ENCODE data around the gene TRIM33.
"Not testable (repeated sequence)": the region's sequence is repeated elsewhere in the genome, so short reads cannot be mapped to it uniquely, and the experiment has no call there.

DNA sequence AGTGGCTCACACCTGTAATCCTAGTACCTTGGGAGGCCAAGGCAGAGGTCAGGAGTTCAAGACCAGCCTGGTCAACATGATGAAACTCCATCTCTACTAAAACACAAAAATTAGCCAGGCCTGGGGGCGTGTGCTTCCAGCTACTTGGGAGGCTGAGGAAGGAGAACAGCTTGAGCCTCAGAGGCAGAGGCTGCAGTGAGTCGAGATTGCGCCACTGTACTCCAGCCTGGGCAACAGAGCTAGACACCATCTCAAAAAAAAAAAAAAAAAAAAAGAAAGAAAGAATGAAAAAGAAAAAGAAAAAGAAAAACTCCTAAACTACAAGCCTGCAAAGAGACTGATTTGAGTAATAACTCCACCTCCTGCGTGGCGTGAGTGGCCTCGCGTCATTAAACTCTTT, 92.1 kb downstream of the TRIM33 start:
- TF ChIP-seq FOSL2 (IDR thresholded peaks at IDR 0.05); FOSL2 (CRISPR knock-in tag; IDR thresholded peaks at IDR 0.05); POLR2A (IDR thresholded peaks at IDR 0.05; ENCODE audit: low read length); RAD21 (conservative IDR thresholded peaks at IDR 0.05 in 1 of 2, IDR thresholded peaks at IDR 0.05 in 1 of 2); NFE2L2 (conservative IDR thresholded peaks at IDR 0.05; ENCODE audit: low read length); EP300 (IDR thresholded peaks at IDR 0.05); RFX5 (IDR thresholded peaks at IDR 0.05); CHD2 (IDR thresholded peaks at IDR 0.05; ENCODE audit: low read length, partially characterized antibody); ZNF302 (CRISPR knock-in tag; IDR thresholded peaks at IDR 0.05): not testable (repeated sequence)
- TF ChIP-seq, protein P1, sequence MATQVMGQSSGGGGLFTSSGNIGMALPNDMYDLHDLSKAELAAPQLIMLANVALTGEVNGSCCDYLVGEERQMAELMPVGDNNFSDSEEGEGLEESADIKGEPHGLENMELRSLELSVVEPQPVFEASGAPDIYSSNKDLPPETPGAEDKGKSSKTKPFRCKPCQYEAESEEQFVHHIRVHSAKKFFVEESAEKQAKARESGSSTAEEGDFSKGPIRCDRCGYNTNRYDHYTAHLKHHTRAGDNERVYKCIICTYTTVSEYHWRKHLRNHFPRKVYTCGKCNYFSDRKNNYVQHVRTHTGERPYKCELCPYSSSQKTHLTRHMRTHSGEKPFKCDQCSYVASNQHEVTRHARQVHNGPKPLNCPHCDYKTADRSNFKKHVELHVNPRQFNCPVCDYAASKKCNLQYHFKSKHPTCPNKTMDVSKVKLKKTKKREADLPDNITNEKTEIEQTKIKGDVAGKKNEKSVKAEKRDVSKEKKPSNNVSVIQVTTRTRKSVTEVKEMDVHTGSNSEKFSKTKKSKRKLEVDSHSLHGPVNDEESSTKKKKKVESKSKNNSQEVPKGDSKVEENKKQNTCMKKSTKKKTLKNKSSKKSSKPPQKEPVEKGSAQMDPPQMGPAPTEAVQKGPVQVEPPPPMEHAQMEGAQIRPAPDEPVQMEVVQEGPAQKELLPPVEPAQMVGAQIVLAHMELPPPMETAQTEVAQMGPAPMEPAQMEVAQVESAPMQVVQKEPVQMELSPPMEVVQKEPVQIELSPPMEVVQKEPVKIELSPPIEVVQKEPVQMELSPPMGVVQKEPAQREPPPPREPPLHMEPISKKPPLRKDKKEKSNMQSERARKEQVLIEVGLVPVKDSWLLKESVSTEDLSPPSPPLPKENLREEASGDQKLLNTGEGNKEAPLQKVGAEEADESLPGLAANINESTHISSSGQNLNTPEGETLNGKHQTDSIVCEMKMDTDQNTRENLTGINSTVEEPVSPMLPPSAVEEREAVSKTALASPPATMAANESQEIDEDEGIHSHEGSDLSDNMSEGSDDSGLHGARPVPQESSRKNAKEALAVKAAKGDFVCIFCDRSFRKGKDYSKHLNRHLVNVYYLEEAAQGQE (IDR thresholded peaks at IDR 0.05): not testable (repeated sequence)
- TF ChIP-seq, protein P2, sequence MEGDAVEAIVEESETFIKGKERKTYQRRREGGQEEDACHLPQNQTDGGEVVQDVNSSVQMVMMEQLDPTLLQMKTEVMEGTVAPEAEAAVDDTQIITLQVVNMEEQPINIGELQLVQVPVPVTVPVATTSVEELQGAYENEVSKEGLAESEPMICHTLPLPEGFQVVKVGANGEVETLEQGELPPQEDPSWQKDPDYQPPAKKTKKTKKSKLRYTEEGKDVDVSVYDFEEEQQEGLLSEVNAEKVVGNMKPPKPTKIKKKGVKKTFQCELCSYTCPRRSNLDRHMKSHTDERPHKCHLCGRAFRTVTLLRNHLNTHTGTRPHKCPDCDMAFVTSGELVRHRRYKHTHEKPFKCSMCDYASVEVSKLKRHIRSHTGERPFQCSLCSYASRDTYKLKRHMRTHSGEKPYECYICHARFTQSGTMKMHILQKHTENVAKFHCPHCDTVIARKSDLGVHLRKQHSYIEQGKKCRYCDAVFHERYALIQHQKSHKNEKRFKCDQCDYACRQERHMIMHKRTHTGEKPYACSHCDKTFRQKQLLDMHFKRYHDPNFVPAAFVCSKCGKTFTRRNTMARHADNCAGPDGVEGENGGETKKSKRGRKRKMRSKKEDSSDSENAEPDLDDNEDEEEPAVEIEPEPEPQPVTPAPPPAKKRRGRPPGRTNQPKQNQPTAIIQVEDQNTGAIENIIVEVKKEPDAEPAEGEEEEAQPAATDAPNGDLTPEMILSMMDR (IDR thresholded peaks at IDR 0.05): not testable (repeated sequence)
- TF ChIP-seq, protein P3, sequence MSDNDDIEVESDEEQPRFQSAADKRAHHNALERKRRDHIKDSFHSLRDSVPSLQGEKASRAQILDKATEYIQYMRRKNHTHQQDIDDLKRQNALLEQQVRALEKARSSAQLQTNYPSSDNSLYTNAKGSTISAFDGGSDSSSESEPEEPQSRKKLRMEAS (IDR thresholded peaks at IDR 0.05): not testable (repeated sequence)
